ENCODE data around the gene SNRPD3.

- no peak for TF ChIP-seq POLR2AphosphoS5 (IDR thresholded peaks at IDR 0.05; ENCODE audit: insufficient read depth in 1 of 2, low read depth in 1 of 2)
- TF ChIP-seq, protein P1, sequence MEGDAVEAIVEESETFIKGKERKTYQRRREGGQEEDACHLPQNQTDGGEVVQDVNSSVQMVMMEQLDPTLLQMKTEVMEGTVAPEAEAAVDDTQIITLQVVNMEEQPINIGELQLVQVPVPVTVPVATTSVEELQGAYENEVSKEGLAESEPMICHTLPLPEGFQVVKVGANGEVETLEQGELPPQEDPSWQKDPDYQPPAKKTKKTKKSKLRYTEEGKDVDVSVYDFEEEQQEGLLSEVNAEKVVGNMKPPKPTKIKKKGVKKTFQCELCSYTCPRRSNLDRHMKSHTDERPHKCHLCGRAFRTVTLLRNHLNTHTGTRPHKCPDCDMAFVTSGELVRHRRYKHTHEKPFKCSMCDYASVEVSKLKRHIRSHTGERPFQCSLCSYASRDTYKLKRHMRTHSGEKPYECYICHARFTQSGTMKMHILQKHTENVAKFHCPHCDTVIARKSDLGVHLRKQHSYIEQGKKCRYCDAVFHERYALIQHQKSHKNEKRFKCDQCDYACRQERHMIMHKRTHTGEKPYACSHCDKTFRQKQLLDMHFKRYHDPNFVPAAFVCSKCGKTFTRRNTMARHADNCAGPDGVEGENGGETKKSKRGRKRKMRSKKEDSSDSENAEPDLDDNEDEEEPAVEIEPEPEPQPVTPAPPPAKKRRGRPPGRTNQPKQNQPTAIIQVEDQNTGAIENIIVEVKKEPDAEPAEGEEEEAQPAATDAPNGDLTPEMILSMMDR (IDR thresholded peaks at IDR 0.05), result no peak
These were observed 26.4 kb downstream of the SNRPD3 start for GRCh38 chr22:24582056-24582814.
